GM23248 (cell line): ENCODE data around the gene KCTD1.

Experiments used
- EZH2 ChIP-seq: fragments of 200-600 bp; sonication (generic); IDR thresholded peaks from 2 replicates; pipeline ENCODE4 v1.6.1; 2018; ENCODE audit warnings: antibody characterized with exemption, mild to moderate bottlenecking; ENCODE audit not compliant: insufficient read depth, poor library complexity, severe bottlenecking
- EZH2phosphoT487 ChIP-seq: fragments of 200-600 bp; sonication (generic); IDR thresholded peaks from 2 replicates; pipeline ENCODE4 v1.6.1; 2018; ENCODE audit warnings: antibody characterized with exemption, moderate library complexity, mild to moderate bottlenecking, low read depth; ENCODE audit not compliant: insufficient read depth

GRCh38 chr18:26510337-26510736, 38.0 kb downstream of the KCTD1 start:
- TF ChIP-seq EZH2 (no peak), EZH2phosphoT487 (no peak)
